ENCODE measurements around the gene CASP7.

Gene CASP7

GRCh38 chr10:113712755-113713639, 33.3 kb downstream of the CASP7 start:
- DNase-seq: no peak

GRCh38 chr10:113713640-113713982, 33.9 kb downstream of the CASP7 start:
- no peak for DNase-seq

GRCh38 chr10:113716109-113716910, 36.6 kb downstream of the CASP7 start:
- DNase-seq: no peak

GRCh38 chr10:113718969-113719822, 39.5 kb downstream of the CASP7 start:
- DNase-seq: no peak

GRCh38 chr10:113720386-113720785, 40.7 kb downstream of the CASP7 start:
- no peak for DNase-seq

GRCh38 chr10:113732160-113732881, 52.6 kb downstream of the CASP7 start:
- DNase-seq: no peak

GRCh38 chr10:113732966-113733365, 53.3 kb downstream of the CASP7 start:
- DNase-seq: no peak

- DNase-seq: no peak
Observed at GRCh38 chr10:113733635-113734034, 53.9 kb downstream of the CASP7 start.

GRCh38 chr10:113735913-113736312, 56.2 kb downstream of the CASP7 start:
- DNase-seq: no peak

GRCh38 chr10:113736576-113736975, 56.9 kb downstream of the CASP7 start:
- no peak for DNase-seq

- no peak for DNase-seq
Observed at GRCh38 chr10:113739031-113739430, 59.3 kb downstream of the CASP7 start.

GRCh38 chr10:113739577-113739976, 59.9 kb downstream of the CASP7 start:
- DNase-seq: no peak

- DNase-seq: no peak
Observed at GRCh38 chr10:113740850-113741249, 61.1 kb downstream of the CASP7 start.

- DNase-seq: no peak
Observed at GRCh38 chr10:113742466-113742865, 62.8 kb downstream of the CASP7 start.

GRCh38 chr10:113743594-113743993, 63.9 kb downstream of the CASP7 start:
- no peak for DNase-seq

- no peak for DNase-seq
Observed at GRCh38 chr10:113745374-113745773, 65.7 kb downstream of the CASP7 start.

- DNase-seq: no peak
Observed at GRCh38 chr10:113746217-113746957, 66.7 kb downstream of the CASP7 start.

GRCh38 chr10:113751181-113751732, 71.5 kb downstream of the CASP7 start, which contains the start of gene PLEKHS1:
Gene PLEKHS1 (plus strand): TSS chr10:113751682. CDS start chr10:113755278, 3,596 bp downstream.
- no peak for DNase-seq

- no peak for DNase-seq
Observed at GRCh38 chr10:113752553-113752952, 72.8 kb downstream of the CASP7 start.

- DNase-seq: no peak
Observed at GRCh38 chr10:113753020-113753692, 73.4 kb downstream of the CASP7 start.

- no peak for DNase-seq
Observed at GRCh38 chr10:113754125-113754524, 74.4 kb downstream of the CASP7 start.

All from hippocampal formation (tissue), 2 donors.